Keratinocyte (primary cell): ENCODE results near the gene TMEM247. TPM values are rescaled to one million over a fixed set of nuclear protein-coding genes. Genes with fewer than 3 reads are reported as not detected.

Experiments
- DNase-seq: peaks from one replicate; pipeline ENCODE4 v3.0.0-alpha.2; 2011; ENCODE audit warnings: low read depth, missing footprints, low spot score
- FAIRE-seq: peaks from 2 replicates; lab custom pipeline; 2011; peaks lifted over from hg19 to GRCh38; lab: Jason Lieb, UNC
- H2AFZ ChIP-seq: 2 replicates; pipeline ENCODE4 v1.6.0; 2012; ENCODE audit warnings: low read length, control low read depth, inconsistent platforms; ENCODE audit not compliant: control insufficient read depth
- H3K27ac ChIP-seq: 2 replicates; pipeline ENCODE4 v1.5.1; 2011; ENCODE audit warnings: low read length; ENCODE audit not compliant: control insufficient read depth, insufficient read depth
- H3K27me3 ChIP-seq: 3 replicates; pipeline ENCODE4 v1.6.0; 2011; ENCODE audit warnings: low read length; ENCODE audit not compliant: control insufficient read depth, insufficient read depth; ENCODE audit errors: extremely low read depth
- H3K36me3 ChIP-seq, 2 experiments: 2 replicates in 1 of 2; 3 replicates in 1 of 2; pipeline ENCODE4 v1.5.1; 2011; ENCODE audit warnings: low read length in 2 of 2, mild to moderate bottlenecking in 1 of 2; ENCODE audit not compliant: control insufficient read depth in 2 of 2, insufficient read depth in 2 of 2; ENCODE audit errors: extremely low read depth in 1 of 2
- H3K4me1 ChIP-seq: 3 replicates; pipeline ENCODE4 v1.5.1; 2011; ENCODE audit warnings: low read length; ENCODE audit not compliant: control insufficient read depth, insufficient read depth; ENCODE audit errors: extremely low read depth
- H3K4me2 ChIP-seq: 3 replicates; pipeline ENCODE4 v1.6.0; 2011; ENCODE audit warnings: low read depth, low read length; ENCODE audit not compliant: control insufficient read depth, insufficient read depth; ENCODE audit errors: extremely low read depth
- H3K4me3 ChIP-seq, 3 experiments: fragments of 200-600 bp in 1 of 3; sonication (generic) in 1 of 3; 2 replicates in 2 of 3; 3 replicates in 1 of 3; pipeline ENCODE4 v1.5.1; 2011 to 2016; ENCODE audit warnings: low read length in 3 of 3, mild to moderate bottlenecking in 3 of 3, control low read depth in 2 of 3, inconsistent platforms in 1 of 3, low read depth in 1 of 3, mixed read lengths in 1 of 3, mixed run types in 1 of 3, moderate library complexity in 1 of 3; ENCODE audit not compliant: control insufficient read depth in 2 of 3, insufficient read depth in 2 of 3; ENCODE audit errors: extremely low read depth in 1 of 3
- H3K79me2 ChIP-seq: 2 replicates; pipeline ENCODE4 v1.6.0; 2012; ENCODE audit warnings: low read length; ENCODE audit not compliant: control insufficient read depth, insufficient read depth
- H3K9ac ChIP-seq: 3 replicates; pipeline ENCODE4 v1.6.0; 2011; ENCODE audit warnings: low read length; ENCODE audit not compliant: control insufficient read depth, insufficient read depth; ENCODE audit errors: extremely low read depth
- H3K9me1 ChIP-seq: 3 replicates; pipeline ENCODE4 v1.6.0; 2011; ENCODE audit warnings: low read length; ENCODE audit not compliant: control insufficient read depth, insufficient read depth; ENCODE audit errors: extremely low read depth
- H3K9me3 ChIP-seq: 2 replicates; pipeline ENCODE4 v1.5.1; 2012; ENCODE audit warnings: low read depth, low read length; ENCODE audit not compliant: control insufficient read depth
- H4K20me1 ChIP-seq: 3 replicates; pipeline ENCODE4 v1.6.0; 2011; ENCODE audit warnings: low read length; ENCODE audit not compliant: control insufficient read depth, insufficient read depth; ENCODE audit errors: extremely low read depth
- EZH2 ChIP-seq: IDR thresholded peaks from one replicate; pipeline ENCODE4 v1.6.1; 2012; ENCODE audit warnings: inconsistent platforms, mild to moderate bottlenecking, low read length, moderate library complexity
- dilution Hi-C: fragments of 300-500 bp; cut with MboI; formaldehyde crosslinking; loops from one replicate; pipeline ENCODE4 v1.7.0; 2020; ENCODE audit warnings: low sequenced_read_pairs; ENCODE audit not compliant: extremely low pct_ligation_motif_present
- polyA plus RNA-seq, 5 experiments: library from polyadenylated mRNA; depleted of rRNA in 3 of 5; stranded (reverse) in 3 of 5; stranded (forward) in 1 of 5; unstranded in 1 of 5; fragments of >200 nt; gene quantifications; 1 replicate in 1 of 5; 2 replicates in 3 of 5; 3 replicates in 1 of 5; pipeline versions ENCODE4 v1.2.1 to v1.2.3, GENCODE V29; 2011 to 2012; ENCODE audit warnings: missing spikeins in 2 of 5, low read depth in 1 of 5, low replicate concordance in 1 of 5
- TF ChIP-seq, protein P1 (sequence below), 3 experiments: IDR thresholded peaks in 1 of 3; conservative IDR thresholded peaks in 1 of 3; optimal IDR thresholded peaks in 1 of 3; 2 replicates in 2 of 3; 3 replicates in 1 of 3; pipeline versions ENCODE3 to v1.5.1; 2011; ENCODE audit warnings: low read length in 3 of 3, mild to moderate bottlenecking in 3 of 3, moderate library complexity in 2 of 3, control low read depth in 1 of 3, inconsistent platforms in 1 of 3; ENCODE audit not compliant: insufficient read depth in 2 of 3; ENCODE audit errors: extremely low read depth in 1 of 3

TMEM247 gene
- polyA plus RNA-seq, 1 donor (not counting 4 experiments of a cell fraction or from before 2014, with no cell fraction given): not detected

DNA sequence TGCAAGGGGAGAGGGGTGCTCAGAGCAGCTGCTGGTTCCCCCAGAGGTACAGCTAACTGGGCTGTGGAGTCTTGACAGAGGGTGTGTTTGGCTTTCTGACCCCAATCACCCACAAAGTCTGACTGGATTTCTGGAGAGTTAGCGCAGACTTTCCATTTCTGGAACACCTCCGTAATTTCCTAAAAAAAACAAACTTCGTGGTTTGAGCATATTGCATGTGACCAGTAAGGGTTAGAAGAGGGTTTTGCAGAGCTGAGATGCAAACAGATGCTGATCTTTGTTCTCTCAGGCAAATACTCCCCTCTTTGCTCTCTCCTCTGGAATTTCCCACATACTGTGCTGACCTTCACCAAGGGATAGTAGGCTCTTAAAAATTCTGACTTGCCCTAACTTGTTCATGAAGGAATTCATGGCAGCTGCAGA, 44.5 kb upstream of the TMEM247 start:
- Histone ChIP-seq H3K9me1 (no peaks in the 10 kb centered on the region), H3K9me3 (no peaks in the 10 kb centered on the region), H4K20me1 (no peaks in the 10 kb centered on the region), H3K4me1 (peaks cover 14% of the 10 kb centered on the region), H3K9ac (no peak overlapping the region), H3K27me3 (no peaks in the 10 kb centered on the region), H3K36me3 (no peaks in the 10 kb centered on the region), H3K27ac (no peak overlapping the region), H3K4me3 (no peak overlapping the region), H2AFZ (no peak overlapping the region), H3K79me2 (no peaks in the 10 kb centered on the region), H3K4me2 (peak overlapping the region; percentile 50)
- TF ChIP-seq EZH2: no peak
- TF ChIP-seq, protein P1, sequence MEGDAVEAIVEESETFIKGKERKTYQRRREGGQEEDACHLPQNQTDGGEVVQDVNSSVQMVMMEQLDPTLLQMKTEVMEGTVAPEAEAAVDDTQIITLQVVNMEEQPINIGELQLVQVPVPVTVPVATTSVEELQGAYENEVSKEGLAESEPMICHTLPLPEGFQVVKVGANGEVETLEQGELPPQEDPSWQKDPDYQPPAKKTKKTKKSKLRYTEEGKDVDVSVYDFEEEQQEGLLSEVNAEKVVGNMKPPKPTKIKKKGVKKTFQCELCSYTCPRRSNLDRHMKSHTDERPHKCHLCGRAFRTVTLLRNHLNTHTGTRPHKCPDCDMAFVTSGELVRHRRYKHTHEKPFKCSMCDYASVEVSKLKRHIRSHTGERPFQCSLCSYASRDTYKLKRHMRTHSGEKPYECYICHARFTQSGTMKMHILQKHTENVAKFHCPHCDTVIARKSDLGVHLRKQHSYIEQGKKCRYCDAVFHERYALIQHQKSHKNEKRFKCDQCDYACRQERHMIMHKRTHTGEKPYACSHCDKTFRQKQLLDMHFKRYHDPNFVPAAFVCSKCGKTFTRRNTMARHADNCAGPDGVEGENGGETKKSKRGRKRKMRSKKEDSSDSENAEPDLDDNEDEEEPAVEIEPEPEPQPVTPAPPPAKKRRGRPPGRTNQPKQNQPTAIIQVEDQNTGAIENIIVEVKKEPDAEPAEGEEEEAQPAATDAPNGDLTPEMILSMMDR (optimal IDR thresholded peaks at IDR 0.05 in 1 of 3, IDR thresholded peaks at IDR 0.05 in 1 of 3, conservative IDR thresholded peaks at IDR 0.05 in 1 of 3; ENCODE audit: extremely low read depth in 1 of 3, insufficient read depth in 2 of 3, low read length in 3 of 3): no peak
- dilution Hi-C loops: no loop called here
- FAIRE-seq (no peak), DNase-seq (no peak)

GRCh38 chr2:46435353-46435752, 44.0 kb upstream of the TMEM247 start:
- Histone ChIP-seq H3K9me3 (no peaks in the 10 kb centered on the region), H2AFZ (peak overlapping the region; percentile 6), H3K9ac (no peak overlapping the region), H3K79me2 (no peaks in the 10 kb centered on the region), H3K27me3 (no peaks in the 10 kb centered on the region), H3K27ac (no peak overlapping the region), H3K4me1 (peaks cover 14% of the 10 kb centered on the region), H3K36me3 (no peaks in the 10 kb centered on the region), H3K4me2 (peak overlapping the region; percentile 50), H3K4me3 (no peak overlapping the region), H3K9me1 (no peaks in the 10 kb centered on the region), H4K20me1 (no peaks in the 10 kb centered on the region)
- DNase-seq (no peak), FAIRE-seq (no peak)
- dilution Hi-C loops: no loop called here
- TF ChIP-seq EZH2: no peak
- TF ChIP-seq, protein P1 (optimal IDR thresholded peaks at IDR 0.05 in 1 of 3, IDR thresholded peaks at IDR 0.05 in 1 of 3, conservative IDR thresholded peaks at IDR 0.05 in 1 of 3; ENCODE audit: extremely low read depth in 1 of 3, insufficient read depth in 2 of 3, low read length in 3 of 3): no peak
